Naive B cell (primary cell): ENCODE measurements around the gene MOV10L1. TPM values are rescaled to one million over a fixed set of nuclear protein-coding genes. Genes with fewer than 3 reads are reported as not detected.
A peak's percentile ranks its signal among the peaks of the same experiment; 100 is the strongest.
"Not testable (repeated sequence)": the region's sequence is repeated elsewhere in the genome, so short reads cannot be mapped to it uniquely, and the experiment has no call there.

Experiments
- ATAC-seq, 2 donors: fragments of 150-1000 bp; cut with Tn5 transposase; 2 replicates each; pipeline ENCODE4 v1.10.0; 2021; ENCODE audit warnings: low read depth in 2 of 2, mild to moderate bottlenecking in 2 of 2, moderate library complexity in 2 of 2
- DNase-seq: peaks from one replicate; pipeline ENCODE4 v3.0.0; 2022
- H3K27ac Mint-ChIP-seq, 6 donors: one replicate each; pipeline ENCODE4 v1.8.0; 2020 to 2022; ENCODE audit warnings: mild to moderate bottlenecking in 6 of 6, mixed read lengths in 6 of 6, moderate library complexity in 5 of 6, inconsistent platforms in 2 of 6
- H3K27me3 Mint-ChIP-seq, 3 donors: one replicate each; pipeline ENCODE4 v1.8.0; 2021 to 2022; ENCODE audit warnings: mixed read lengths in 3 of 3, mild to moderate bottlenecking in 1 of 3
- H3K36me3 Mint-ChIP-seq, 2 donors: one replicate each; pipeline ENCODE4 v1.8.0; 2020 to 2022; ENCODE audit warnings: mixed read lengths in 2 of 2, inconsistent platforms in 1 of 2, mild to moderate bottlenecking in 1 of 2
- H3K4me1 Mint-ChIP-seq, 3 donors: one replicate each; pipeline ENCODE4 v1.8.0; 2020 to 2022; ENCODE audit warnings: mixed read lengths in 3 of 3, inconsistent platforms in 1 of 3, mild to moderate bottlenecking in 1 of 3, moderate library complexity in 1 of 3
- H3K4me3 Mint-ChIP-seq, 8 donors: one replicate each; pipeline ENCODE4 v1.8.0; 2020 to 2022; ENCODE audit warnings: mild to moderate bottlenecking in 8 of 8, mixed read lengths in 8 of 8, moderate library complexity in 8 of 8, inconsistent platforms in 2 of 8
- H3K9me3 Mint-ChIP-seq, 7 donors: one replicate each; pipeline ENCODE4 v1.8.0; 2020 to 2022; ENCODE audit warnings: mixed read lengths in 7 of 7, mild to moderate bottlenecking in 5 of 7, inconsistent platforms in 2 of 7, moderate library complexity in 1 of 7
- polyA plus RNA-seq, 6 donors: library from polyadenylated mRNA; unstranded; fragments of 300-500 nt; fragmentation: Illumina TruSeq; gene quantifications; one replicate each; pipeline ENCODE4 v1.2.3, GENCODE V29; 2021; ENCODE audit warnings: low read depth in 6 of 6

MOV10L1 gene
- polyA plus RNA-seq, 6 donors from 2014 or later: not detected

GRCh38 chr22:50086526-50086925 is 3.3 kb upstream of the MOV10L1 start:
- Mint-ChIP-seq H3K27ac (peak overlapping the region in 1 of 6 donors; percentile 49), H3K4me1 (peaks cover 9 to 11% (median 10%) of the 10 kb centered on the region in 3 donors)

GRCh38 chr22:50086975-50087374 is 2.8 kb upstream of the MOV10L1 start:
- H3K9me3 Mint-ChIP-seq: peaks cover 0 to 18% (median 15%) of the 10 kb centered on the region in 7 donors
- peaks cover 0 to 16% of the 10 kb centered on the region in 2 donors for H3K36me3 Mint-ChIP-seq
- H3K4me3 Mint-ChIP-seq: peak overlapping the region in 2 of 8 donors; percentile 25 to 62
- peaks cover 11 to 31% (median 30%) of the 10 kb centered on the region in 3 donors for H3K27me3 Mint-ChIP-seq
- ATAC-seq, DNase-seq: not testable (repeated sequence)
- peak overlapping the region in 1 of 6 donors; percentile 49 for H3K27ac Mint-ChIP-seq
- peaks cover 9 to 11% (median 10%) of the 10 kb centered on the region in 3 donors for H3K4me1 Mint-ChIP-seq

More at GRCh38 chr22:50086526-50086925, 3.3 kb upstream of the MOV10L1 start:
- peak overlapping the region in 1 of 8 donors; percentile 25 for H3K4me3 Mint-ChIP-seq
- peaks cover 0 to 16% of the 10 kb centered on the region in 2 donors for H3K36me3 Mint-ChIP-seq
- peaks cover 11 to 36% (median 34%) of the 10 kb centered on the region in 3 donors for H3K27me3 Mint-ChIP-seq
- ATAC-seq: no peak
- H3K9me3 Mint-ChIP-seq: peaks cover 0 to 18% (median 15%) of the 10 kb centered on the region in 7 donors
- DNase-seq: no peak

GRCh38 chr22:50087646-50088045 is 2.2 kb upstream of the MOV10L1 start:
- DNase-seq (no peak), ATAC-seq (no peak)
- H3K27me3 Mint-ChIP-seq: peaks cover 11 to 29% (median 28%) of the 10 kb centered on the region in 3 donors
- peak overlapping the region in 1 of 8 donors; percentile 29 for H3K4me3 Mint-ChIP-seq
- H3K36me3 Mint-ChIP-seq: peaks cover 0 to 16% of the 10 kb centered on the region in 2 donors
- peaks cover 0 to 18% (median 15%) of the 10 kb centered on the region in 7 donors for H3K9me3 Mint-ChIP-seq
- H3K27ac Mint-ChIP-seq: no peak overlapping the region
- H3K4me1 Mint-ChIP-seq: peaks cover 9 to 11% (median 10%) of the 10 kb centered on the region in 3 donors

GRCh38 chr22:50088096-50088495 is 1.7 kb upstream of the MOV10L1 start:
- H3K4me1 Mint-ChIP-seq: peaks cover 6 to 9% (median 8%) of the 10 kb centered on the region in 3 donors

GRCh38 chr22:50089231-50089630 is 575 bp upstream of the MOV10L1 start:
- Mint-ChIP-seq H3K9me3 (peaks cover 0 to 18% (median 15%) of the 10 kb centered on the region in 7 donors), H3K36me3 (peaks cover 0 to 16% of the 10 kb centered on the region in 2 donors)

More at GRCh38 chr22:50088096-50088495, 1.7 kb upstream of the MOV10L1 start:
- Mint-ChIP-seq H3K27me3 (peaks cover 11 to 24% (median 23%) of the 10 kb centered on the region in 3 donors), H3K36me3 (peaks cover 0 to 16% of the 10 kb centered on the region in 2 donors), H3K27ac (no peak overlapping the region), H3K9me3 (peaks cover 0 to 18% (median 15%) of the 10 kb centered on the region in 7 donors), H3K4me3 (no peak overlapping the region)
- DNase-seq: no peak
- no peak for ATAC-seq

GRCh38 chr22:50090412-50090714 is 557 bp downstream of the MOV10L1 start:
- ATAC-seq (no peak), DNase-seq (no peak)
- Mint-ChIP-seq H3K4me1 (peaks cover 4 to 6% (median 5%) of the 10 kb centered on the region in 3 donors), H3K27me3 (peaks cover 2 to 15% (median 10%) of the 10 kb centered on the region in 3 donors), H3K4me3 (no peak overlapping the region), H3K9me3 (peaks cover 0 to 18% (median 15%) of the 10 kb centered on the region in 7 donors), H3K36me3 (peaks cover 0 to 16% of the 10 kb centered on the region in 2 donors), H3K27ac (peak overlapping the region in 1 of 6 donors; percentile 48)

More at GRCh38 chr22:50089231-50089630, 575 bp upstream of the MOV10L1 start:
- H3K27me3 Mint-ChIP-seq: peaks cover 11 to 16% (median 13%) of the 10 kb centered on the region in 3 donors
- DNase-seq: no peak
- no peak overlapping the region for H3K4me3 Mint-ChIP-seq
- no peak overlapping the region for H3K27ac Mint-ChIP-seq
- H3K4me1 Mint-ChIP-seq: peaks cover 5 to 9% (median 6%) of the 10 kb centered on the region in 3 donors
- ATAC-seq: no peak

GRCh38 chr22:50091092-50091768 is 1.4 kb downstream of the MOV10L1 start:
- DNase-seq (no peak), ATAC-seq (no peak)
- Mint-ChIP-seq H3K9me3 (peaks cover 0 to 18% (median 15%) of the 10 kb centered on the region in 7 donors), H3K4me1 (peaks cover 0 to 6% (median 5%) of the 10 kb centered on the region in 3 donors), H3K36me3 (peaks cover 0 to 16% of the 10 kb centered on the region in 2 donors), H3K27ac (peak overlapping the region in 1 of 6 donors; percentile 87), H3K4me3 (no peak overlapping the region), H3K27me3 (peaks cover 0 to 14% (median 10%) of the 10 kb centered on the region in 3 donors)

- DNase-seq (no peak), ATAC-seq (no peak)
- Mint-ChIP-seq H3K36me3 (peaks cover 0 to 10% of the 10 kb centered on the region in 2 donors), H3K27me3 (peaks cover 0 to 14% (median 14%) of the 10 kb centered on the region in 3 donors), H3K4me1 (peaks cover 0 to 2% (median 0%) of the 10 kb centered on the region in 3 donors), H3K27ac (no peak overlapping the region), H3K4me3 (no peak overlapping the region), H3K9me3 (peaks cover 0 to 10% (median 7%) of the 10 kb centered on the region in 7 donors)
Measured at GRCh38 chr22:50092342-50092741, 2.5 kb downstream of the MOV10L1 start.

- no peak overlapping the region for H3K27ac Mint-ChIP-seq
- peaks cover 0 to 28% (median 17%) of the 10 kb centered on the region in 3 donors for H3K27me3 Mint-ChIP-seq
- DNase-seq: no peak
- no peak overlapping the region for H3K4me3 Mint-ChIP-seq
- no peaks in the 10 kb centered on the region for H3K36me3 Mint-ChIP-seq
- H3K9me3 Mint-ChIP-seq: no peaks in the 10 kb centered on the region
- ATAC-seq: no peak
- H3K4me1 Mint-ChIP-seq: peaks cover 6 to 11% (median 7%) of the 10 kb centered on the region in 3 donors
Measured at GRCh38 chr22:50098052-50098451, 8.2 kb downstream of the MOV10L1 start.

GRCh38 chr22:50101870-50102565 is 12.2 kb downstream of the MOV10L1 start:
- DNase-seq (no peak), ATAC-seq (peak in 1 of 2 donors; percentile 37)
- Mint-ChIP-seq H3K36me3 (no peaks in the 10 kb centered on the region), H3K27me3 (peaks cover 0 to 27% (median 9%) of the 10 kb centered on the region in 3 donors), H3K4me3 (no peak overlapping the region), H3K27ac (peak overlapping the region in 2 of 6 donors; percentile 4 to 12), H3K9me3 (no peaks in the 10 kb centered on the region), H3K4me1 (peaks cover 12 to 21% (median 12%) of the 10 kb centered on the region in 3 donors)

GRCh38 chr22:50102946-50103345 is 13.1 kb downstream of the MOV10L1 start:
- no peak for DNase-seq
- no peak overlapping the region for H3K4me3 Mint-ChIP-seq
- no peaks in the 10 kb centered on the region for H3K36me3 Mint-ChIP-seq
- no peaks in the 10 kb centered on the region for H3K9me3 Mint-ChIP-seq
- H3K27ac Mint-ChIP-seq: peak overlapping the region in 1 of 6 donors; percentile 74
- peaks cover 12 to 21% (median 12%) of the 10 kb centered on the region in 3 donors for H3K4me1 Mint-ChIP-seq
- H3K27me3 Mint-ChIP-seq: peaks cover 0 to 23% (median 9%) of the 10 kb centered on the region in 3 donors
- ATAC-seq: peak; percentile 50 to 55

- DNase-seq (no peak), ATAC-seq (no peak)
- no peaks in the 10 kb centered on the region for H3K36me3 Mint-ChIP-seq
- no peak overlapping the region for H3K4me3 Mint-ChIP-seq
- peaks cover 0 to 19% (median 0%) of the 10 kb centered on the region in 3 donors for H3K27me3 Mint-ChIP-seq
- no peaks in the 10 kb centered on the region for H3K9me3 Mint-ChIP-seq
- H3K4me1 Mint-ChIP-seq: peaks cover 12 to 21% (median 12%) of the 10 kb centered on the region in 3 donors
- peak overlapping the region in 1 of 6 donors; percentile 42 for H3K27ac Mint-ChIP-seq
Measured at GRCh38 chr22:50104141-50104544, 14.3 kb downstream of the MOV10L1 start.
